Measurements from ENCODE around the gene GNL1.
A peak's percentile ranks its signal among the peaks of the same experiment; 100 is the strongest.

Gene GNL1

GRCh38 chr6:30570740-30571074 is 14.4 kb upstream of the GNL1 start:
- TF ChIP-seq, protein P1, sequence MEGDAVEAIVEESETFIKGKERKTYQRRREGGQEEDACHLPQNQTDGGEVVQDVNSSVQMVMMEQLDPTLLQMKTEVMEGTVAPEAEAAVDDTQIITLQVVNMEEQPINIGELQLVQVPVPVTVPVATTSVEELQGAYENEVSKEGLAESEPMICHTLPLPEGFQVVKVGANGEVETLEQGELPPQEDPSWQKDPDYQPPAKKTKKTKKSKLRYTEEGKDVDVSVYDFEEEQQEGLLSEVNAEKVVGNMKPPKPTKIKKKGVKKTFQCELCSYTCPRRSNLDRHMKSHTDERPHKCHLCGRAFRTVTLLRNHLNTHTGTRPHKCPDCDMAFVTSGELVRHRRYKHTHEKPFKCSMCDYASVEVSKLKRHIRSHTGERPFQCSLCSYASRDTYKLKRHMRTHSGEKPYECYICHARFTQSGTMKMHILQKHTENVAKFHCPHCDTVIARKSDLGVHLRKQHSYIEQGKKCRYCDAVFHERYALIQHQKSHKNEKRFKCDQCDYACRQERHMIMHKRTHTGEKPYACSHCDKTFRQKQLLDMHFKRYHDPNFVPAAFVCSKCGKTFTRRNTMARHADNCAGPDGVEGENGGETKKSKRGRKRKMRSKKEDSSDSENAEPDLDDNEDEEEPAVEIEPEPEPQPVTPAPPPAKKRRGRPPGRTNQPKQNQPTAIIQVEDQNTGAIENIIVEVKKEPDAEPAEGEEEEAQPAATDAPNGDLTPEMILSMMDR (IDR thresholded peaks at IDR 0.05; ENCODE audit: low read length, missing control alignments), result no peak
- DNase-seq (ENCODE audit: low read depth), result no peak
- peak overlapping the region; percentile 96 for H3K4me3 ChIP-seq (replicated peaks; ENCODE audit: low read depth, low read length)

DNA sequence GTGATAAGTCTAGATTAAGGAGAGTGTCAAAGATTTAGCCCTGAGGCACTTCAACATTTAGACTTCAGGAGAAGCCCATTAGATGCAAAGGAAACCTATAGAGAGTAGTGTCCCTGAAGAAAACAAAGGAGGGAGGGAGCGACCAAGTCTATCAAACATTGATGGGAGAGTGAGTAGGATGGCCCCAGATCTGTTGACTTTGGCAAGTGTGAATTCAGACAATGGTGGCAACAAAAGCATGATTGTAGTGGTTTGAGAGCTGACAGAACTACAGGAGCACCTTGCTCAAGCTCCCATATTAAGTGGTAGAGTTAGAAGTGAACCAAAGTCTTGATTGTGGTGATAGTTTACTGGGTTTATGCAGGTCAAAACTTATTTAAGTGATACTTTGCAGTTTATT is 14.0 kb upstream of the GNL1 start:
- peak overlapping the region; percentile 96 for H3K4me3 ChIP-seq (replicated peaks; ENCODE audit: low read depth, low read length)
- TF ChIP-seq, protein P1 (IDR thresholded peaks at IDR 0.05; ENCODE audit: low read length, missing control alignments), result no peak
- no peak for DNase-seq (ENCODE audit: low read depth)

GRCh38 chr6:30568245-30568644 is 12.0 kb upstream of the GNL1 start:
- no peak overlapping the region for H3K4me3 ChIP-seq (replicated peaks; ENCODE audit: low read depth, low read length)
- DNase-seq (ENCODE audit: low read depth), result no peak
- TF ChIP-seq, protein P1 (IDR thresholded peaks at IDR 0.05; ENCODE audit: low read length, missing control alignments), result no peak

DNA sequence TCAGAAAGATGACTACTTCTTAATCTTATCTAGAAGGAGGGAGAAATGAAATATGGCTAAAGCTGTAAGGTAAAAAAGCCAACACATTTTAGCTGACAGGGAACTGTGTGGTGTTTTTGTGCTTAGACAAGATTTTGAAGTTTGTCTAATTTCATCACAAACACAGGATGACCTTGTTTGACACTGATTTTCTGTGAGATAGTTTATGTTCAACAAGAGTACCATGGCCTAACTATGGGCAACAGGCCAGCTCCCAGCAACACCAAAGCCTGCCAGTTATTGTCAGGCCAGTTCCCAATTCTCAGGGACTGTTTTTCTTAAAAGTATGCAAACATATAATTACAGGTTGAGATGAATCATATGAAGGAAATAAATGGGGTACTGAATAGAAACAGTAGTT is 9.5 kb upstream of the GNL1 start:
- DNase-seq (ENCODE audit: low read depth), result no peak
- H3K4me3 ChIP-seq (replicated peaks; ENCODE audit: low read depth, low read length), result no peak overlapping the region
- TF ChIP-seq, protein P1 (IDR thresholded peaks at IDR 0.05; ENCODE audit: low read length, missing control alignments), result no peak

- DNase-seq (ENCODE audit: low read depth), result no peak
- no peak overlapping the region for H3K4me3 ChIP-seq (replicated peaks; ENCODE audit: low read depth, low read length)
- TF ChIP-seq, protein P1 (IDR thresholded peaks at IDR 0.05; ENCODE audit: low read length, missing control alignments), result no peak
Measured at GRCh38 chr6:30564114-30564513, 7.8 kb upstream of the GNL1 start.

DNA sequence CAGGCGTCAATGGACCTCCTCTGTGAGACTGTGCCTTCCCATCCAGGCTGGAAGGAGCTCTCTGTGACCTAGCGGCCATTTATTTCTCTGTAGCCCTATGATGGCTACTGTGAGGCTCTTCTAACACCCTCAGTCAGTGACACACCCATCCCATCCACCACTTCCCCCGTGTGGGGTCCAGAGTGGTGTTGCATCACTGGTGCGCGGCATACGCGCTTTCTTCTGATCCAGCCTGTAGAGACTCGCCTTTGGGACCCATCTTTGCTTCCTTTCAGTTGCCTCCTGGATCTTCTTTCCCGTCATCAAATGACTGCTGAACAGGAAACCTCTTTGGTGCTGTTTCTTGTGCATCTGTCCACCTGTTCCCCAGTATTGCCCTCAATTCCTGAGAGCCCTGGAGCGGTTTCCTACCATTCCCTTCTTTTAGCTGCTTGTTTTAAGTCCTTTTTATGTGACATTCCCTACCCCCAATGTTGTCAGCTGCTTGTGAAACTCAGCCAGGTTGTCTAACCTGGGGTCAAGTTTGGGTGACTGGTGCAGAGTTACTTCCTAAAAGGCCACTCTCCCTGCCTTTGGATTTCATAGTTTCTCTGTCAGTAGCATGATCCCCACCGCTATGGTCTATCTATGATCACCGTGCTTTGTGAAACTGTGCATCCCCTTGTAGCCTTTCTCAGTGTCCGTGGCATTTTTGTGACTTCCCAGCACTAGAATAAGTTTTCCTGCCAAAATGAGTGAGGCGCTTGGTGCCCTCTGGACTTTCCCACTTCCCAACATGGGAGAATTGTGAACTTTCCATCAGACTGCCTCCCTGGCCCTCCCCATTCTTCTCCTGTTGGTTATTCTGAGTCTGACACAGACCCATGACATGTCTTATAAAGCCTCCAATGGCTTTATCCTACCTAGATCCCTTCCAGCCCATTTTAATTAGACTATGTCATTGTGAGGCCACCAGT is 6.5 kb upstream of the GNL1 start:
- TF ChIP-seq, protein P1 (IDR thresholded peaks at IDR 0.05; ENCODE audit: low read length, missing control alignments), result no peak
- DNase-seq (ENCODE audit: low read depth), result no peak
- H3K4me3 ChIP-seq (replicated peaks; ENCODE audit: low read depth, low read length), result no peak overlapping the region

DNA sequence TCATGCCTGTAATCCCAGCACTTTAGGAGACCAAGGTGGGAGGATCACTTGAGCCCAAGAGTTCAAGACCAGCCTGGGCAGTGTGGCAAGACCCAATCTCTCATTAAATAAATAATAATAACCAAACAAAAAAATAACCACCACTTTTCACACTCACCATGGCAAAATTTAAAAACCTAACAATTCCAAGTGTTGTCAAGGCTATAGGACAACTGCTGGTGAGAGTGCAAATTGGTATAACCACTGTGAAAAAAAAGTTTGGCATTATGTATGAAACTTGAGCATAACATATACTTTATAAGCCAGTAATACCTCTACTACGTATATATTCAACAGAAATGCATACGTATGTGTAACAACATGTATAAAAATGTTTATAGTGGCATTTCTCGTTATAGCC is 4.6 kb upstream of the GNL1 start:
- H3K4me3 ChIP-seq (replicated peaks; ENCODE audit: low read depth, low read length), result no peak overlapping the region
- TF ChIP-seq, protein P1 (IDR thresholded peaks at IDR 0.05; ENCODE audit: low read length, missing control alignments), result no peak
- no peak for DNase-seq (ENCODE audit: low read depth)
